ENCODE results near the gene SLC16A13.
"Not testable (repeated sequence)": the region's sequence is repeated elsewhere in the genome, so short reads cannot be mapped to it uniquely, and the experiment has no call there.

Gene SLC16A13

GRCh38 chr17:7068268-7068667 lies 32.5 kb downstream of the SLC16A13 start:
- no peak for DNase-seq

- no peak for DNase-seq
Observed at GRCh38 chr17:7070712-7071111, 34.9 kb downstream of the SLC16A13 start.

GRCh38 chr17:7072406-7072805 lies 36.6 kb downstream of the SLC16A13 start:
- DNase-seq = no peak

- DNase-seq = no peak
Observed at GRCh38 chr17:7074931-7075330, 39.1 kb downstream of the SLC16A13 start.

GRCh38 chr17:7077911-7078546 lies 42.2 kb downstream of the SLC16A13 start:
- DNase-seq = no peak

GRCh38 chr17:7078711-7079110 lies 42.9 kb downstream of the SLC16A13 start:
- no peak for DNase-seq

- no peak for DNase-seq
Observed at GRCh38 chr17:7079581-7080455, 44.0 kb downstream of the SLC16A13 start, which contains the start of gene CLEC10A. Gene CLEC10A, minus strand, starts transcription at chr17:7080251. Its CDS starts 1,439 bp downstream, at chr17:7078812.

- DNase-seq = no peak
Observed at GRCh38 chr17:7080456-7081041, 44.7 kb downstream of the SLC16A13 start.

GRCh38 chr17:7081341-7082062 lies 45.7 kb downstream of the SLC16A13 start:
- no peak for DNase-seq

GRCh38 chr17:7083592-7083991 lies 47.8 kb downstream of the SLC16A13 start:
- no peak for DNase-seq

GRCh38 chr17:7084088-7084487 lies 48.3 kb downstream of the SLC16A13 start:
- DNase-seq = no peak

- DNase-seq = not testable (repeated sequence)
Observed at GRCh38 chr17:7088442-7088841, 52.6 kb downstream of the SLC16A13 start.

GRCh38 chr17:7089570-7089969 lies 53.8 kb downstream of the SLC16A13 start:
- not testable (repeated sequence) for DNase-seq
